GM12873 (cell line): ENCODE data around the gene PLA2G4B.

Experiments used
- CTCF ChIP-seq: IDR thresholded peaks from 2 replicates; pipeline ENCODE4 v1.5.1; 2012; ENCODE audit warnings: low read depth, mild to moderate bottlenecking, moderate library complexity, low read length, control low read depth; ENCODE audit not compliant: insufficient read depth; ENCODE audit errors: missing control alignments

The PLA2G4B gene

GRCh38 chr15:41839781-41840491 lies 1.3 kb downstream of the PLA2G4B start:
- no peak for TF ChIP-seq CTCF

DNA sequence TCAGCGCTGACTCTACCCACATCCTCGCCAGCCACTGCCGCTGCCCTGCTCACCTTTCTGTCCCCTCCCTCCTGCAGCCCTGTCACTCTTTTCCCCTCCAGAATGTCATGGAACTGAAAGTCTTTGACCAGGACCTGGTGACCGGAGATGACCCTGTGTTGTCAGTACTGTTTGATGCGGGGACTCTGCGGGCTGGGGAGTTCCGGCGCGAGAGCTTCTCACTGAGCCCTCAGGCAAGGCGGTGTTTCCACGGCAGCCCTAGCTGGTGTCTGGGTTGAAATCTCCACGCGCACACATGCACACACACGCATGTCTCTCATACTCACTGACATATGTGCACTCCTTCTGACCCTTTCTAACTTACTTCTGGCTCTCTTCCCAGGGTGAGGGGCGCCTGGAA lies 2.0 kb downstream of the PLA2G4B start:
- TF ChIP-seq CTCF = no peak

- no peak for TF ChIP-seq CTCF
These were observed 2.5 kb downstream of the PLA2G4B start for GRCh38 chr15:41841131-41841530.

- TF ChIP-seq CTCF = no peak
These were observed 3.6 kb downstream of the PLA2G4B start for GRCh38 chr15:41842229-41842628.

DNA sequence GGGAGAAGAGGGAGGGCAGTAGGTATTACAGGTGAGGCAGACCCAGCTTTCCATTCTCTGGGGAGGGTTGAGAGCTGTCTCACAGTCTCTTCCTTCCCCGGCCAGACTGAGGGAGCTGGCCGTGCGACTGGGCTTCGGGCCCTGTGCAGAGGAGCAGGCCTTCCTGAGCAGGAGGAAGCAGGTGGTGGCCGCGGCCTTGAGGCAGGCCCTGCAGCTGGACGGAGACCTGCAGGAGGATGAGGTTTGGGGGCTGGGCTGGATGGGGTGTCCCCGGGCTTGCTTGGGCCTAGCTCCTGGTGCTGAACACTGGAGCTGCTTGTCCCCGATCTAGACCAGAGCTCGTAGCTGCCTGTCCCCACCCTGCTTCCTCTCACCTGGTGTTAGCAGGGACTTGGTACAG lies 4.9 kb downstream of the PLA2G4B start:
- TF ChIP-seq CTCF = no peak

DNA sequence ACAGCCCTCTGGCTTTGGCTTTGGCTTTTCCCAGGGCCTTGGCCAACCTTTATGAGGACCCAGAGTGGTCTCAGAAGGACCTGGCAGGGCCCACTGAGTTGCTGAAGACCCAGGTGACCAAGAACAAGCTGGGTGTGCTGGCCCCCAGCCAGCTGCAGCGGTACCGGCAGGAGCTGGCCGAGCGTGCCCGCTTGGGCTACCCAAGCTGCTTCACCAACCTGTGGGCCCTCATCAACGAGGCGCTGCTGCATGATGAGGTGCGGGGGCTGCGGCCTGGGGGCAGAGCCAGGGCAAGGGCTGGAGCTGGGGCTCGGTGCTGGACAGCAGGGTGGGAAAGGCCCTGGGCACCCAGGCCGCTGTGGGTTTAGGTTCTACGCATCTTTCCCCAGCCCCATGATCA lies 6.2 kb downstream of the PLA2G4B start:
- TF ChIP-seq CTCF = no peak

DNA sequence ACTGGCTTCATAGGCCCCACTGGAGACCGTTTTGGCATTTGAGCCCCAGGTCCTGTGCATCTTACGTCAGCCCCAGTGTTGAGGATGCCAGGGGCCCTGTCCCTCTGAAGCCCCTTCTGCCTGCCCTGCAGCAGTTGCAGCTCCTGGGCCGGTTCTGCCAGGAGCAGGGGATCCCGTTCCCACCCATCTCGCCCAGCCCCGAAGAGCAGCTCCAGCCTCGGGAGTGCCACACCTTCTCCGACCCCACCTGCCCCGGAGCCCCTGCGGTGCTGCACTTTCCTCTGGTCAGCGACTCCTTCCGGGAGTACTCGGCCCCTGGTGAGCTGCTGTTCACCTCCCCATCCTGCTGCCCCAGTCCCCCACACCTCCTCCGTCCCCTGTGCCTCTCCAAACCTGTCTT lies 8.6 kb downstream of the PLA2G4B start:
- TF ChIP-seq CTCF = no peak

GRCh38 chr15:41847981-41848380 lies 9.3 kb downstream of the PLA2G4B start:
- no peak for TF ChIP-seq CTCF
